Measurements from ENCODE around the gene PI16.

DNA sequence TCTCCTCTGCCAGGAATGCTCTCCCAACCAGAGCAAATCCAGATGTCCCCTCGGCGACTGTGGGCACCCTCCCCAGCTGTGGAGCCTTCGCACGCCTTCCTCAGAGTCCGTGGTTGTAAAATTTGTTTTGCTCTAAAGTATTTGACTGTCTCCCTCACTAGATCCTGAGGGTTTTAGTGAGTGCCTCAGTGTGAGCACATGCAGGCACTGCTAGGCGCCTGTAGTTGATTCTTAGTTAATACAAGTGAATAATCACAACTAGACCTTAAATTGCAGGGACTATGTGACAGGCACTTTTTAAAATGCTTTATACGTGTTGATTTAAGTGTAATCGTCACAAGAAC, 32.1 kb downstream of the PI16 start:
- no peak for TF ChIP-seq EZH2 (IDR thresholded peaks at IDR 0.05; ENCODE audit: low read depth)
- TF ChIP-seq, protein P1, sequence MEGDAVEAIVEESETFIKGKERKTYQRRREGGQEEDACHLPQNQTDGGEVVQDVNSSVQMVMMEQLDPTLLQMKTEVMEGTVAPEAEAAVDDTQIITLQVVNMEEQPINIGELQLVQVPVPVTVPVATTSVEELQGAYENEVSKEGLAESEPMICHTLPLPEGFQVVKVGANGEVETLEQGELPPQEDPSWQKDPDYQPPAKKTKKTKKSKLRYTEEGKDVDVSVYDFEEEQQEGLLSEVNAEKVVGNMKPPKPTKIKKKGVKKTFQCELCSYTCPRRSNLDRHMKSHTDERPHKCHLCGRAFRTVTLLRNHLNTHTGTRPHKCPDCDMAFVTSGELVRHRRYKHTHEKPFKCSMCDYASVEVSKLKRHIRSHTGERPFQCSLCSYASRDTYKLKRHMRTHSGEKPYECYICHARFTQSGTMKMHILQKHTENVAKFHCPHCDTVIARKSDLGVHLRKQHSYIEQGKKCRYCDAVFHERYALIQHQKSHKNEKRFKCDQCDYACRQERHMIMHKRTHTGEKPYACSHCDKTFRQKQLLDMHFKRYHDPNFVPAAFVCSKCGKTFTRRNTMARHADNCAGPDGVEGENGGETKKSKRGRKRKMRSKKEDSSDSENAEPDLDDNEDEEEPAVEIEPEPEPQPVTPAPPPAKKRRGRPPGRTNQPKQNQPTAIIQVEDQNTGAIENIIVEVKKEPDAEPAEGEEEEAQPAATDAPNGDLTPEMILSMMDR (conservative IDR thresholded peaks at IDR 0.05) = no peak
